Cardiac muscle cell (in vitro differentiated cells and primary cell): ENCODE results near the gene NEO1. TPM values are rescaled to one million over a fixed set of nuclear protein-coding genes. Genes with fewer than 3 reads are reported as not detected.

Experiments used
- DNase-seq, 2 donors: peaks; one replicate each; pipeline versions ENCODE4 v3.0.0 to v3.0.0-alpha.2; 2010 to 2017; ENCODE audit warnings: low read depth in 1 of 2, low spot score in 1 of 2
- H3K27ac ChIP-seq: fragments of 200-600 bp; sonication (generic); 2 replicates; pipeline ENCODE4 v1.5.1; 2016
- H3K27me3 ChIP-seq: fragments of 200-600 bp; sonication (generic); 2 replicates; pipeline ENCODE4 v1.6.0; 2016; ENCODE audit warnings: control low read depth
- H3K36me3 ChIP-seq: fragments of 200-600 bp; sonication (generic); 2 replicates; pipeline ENCODE4 v1.5.1; 2016; ENCODE audit warnings: control low read depth
- H3K4me1 ChIP-seq: fragments of 200-600 bp; sonication (generic); 2 replicates; pipeline ENCODE4 v1.8.1; 2017; ENCODE audit warnings: low read depth, mild to moderate bottlenecking, mixed run types
- H3K4me3 ChIP-seq: fragments of 200-600 bp; sonication (generic); 2 replicates; pipeline ENCODE4 v1.5.1; 2016; ENCODE audit warnings: mild to moderate bottlenecking
- H3K9me3 ChIP-seq: fragments of 200-600 bp; sonication (generic); 2 replicates; pipeline ENCODE4 v1.5.1; 2017; ENCODE audit warnings: low read depth, mild to moderate bottlenecking, control low read depth
- CTCF ChIP-seq: IDR thresholded peaks from 2 replicates; pipeline ENCODE4 v1.5.1; 2012; ENCODE audit warnings: low read depth, mild to moderate bottlenecking, low read length
- polyA plus RNA-seq: library from polyadenylated mRNA; unstranded; fragments of >200 nt; fragmentation: Nextera tagmentation; extraction: Ambion mirVana; gene quantifications from 2 replicates; pipeline ENCODE4 v1.2.1, GENCODE V29; 2016
- total RNA-seq: library from RNA; depleted of rRNA; stranded (reverse); fragments of >200 nt; gene quantifications from 2 replicates; pipeline ENCODE4 v1.2.3, GENCODE V29; 2016

NEO1 gene
- total and polyA plus RNA-seq, 2 experiments from 2014 or later, result 12.9 to 37.4 TPM

DNA sequence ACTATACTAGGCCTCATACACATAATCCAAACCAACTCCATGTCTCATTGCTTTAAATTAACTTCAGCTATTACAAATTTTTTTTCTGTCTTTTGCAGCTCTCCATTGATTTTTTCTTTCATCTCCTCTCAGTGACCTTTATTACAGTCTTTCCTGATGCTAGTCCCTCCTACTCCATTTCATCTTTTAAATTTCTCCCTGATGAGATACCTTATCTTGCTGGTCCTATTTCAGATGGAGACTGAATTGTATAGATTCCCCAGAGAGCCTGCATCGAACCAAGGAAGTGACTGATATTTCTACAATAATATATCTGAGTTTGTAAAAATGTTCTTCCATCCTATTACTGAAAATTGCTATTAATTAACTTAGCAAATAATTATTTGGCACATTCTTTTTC, 45.7 kb upstream of the NEO1 start:
- no peak for TF ChIP-seq CTCF
- Histone ChIP-seq H3K4me1 (peaks cover 5% of the 10 kb centered on the region), H3K9me3 (no peaks in the 10 kb centered on the region), H3K27me3 (no peaks in the 10 kb centered on the region), H3K27ac (no peak overlapping the region), H3K36me3 (no peaks in the 10 kb centered on the region), H3K4me3 (no peak overlapping the region)
- no peak for DNase-seq

DNA sequence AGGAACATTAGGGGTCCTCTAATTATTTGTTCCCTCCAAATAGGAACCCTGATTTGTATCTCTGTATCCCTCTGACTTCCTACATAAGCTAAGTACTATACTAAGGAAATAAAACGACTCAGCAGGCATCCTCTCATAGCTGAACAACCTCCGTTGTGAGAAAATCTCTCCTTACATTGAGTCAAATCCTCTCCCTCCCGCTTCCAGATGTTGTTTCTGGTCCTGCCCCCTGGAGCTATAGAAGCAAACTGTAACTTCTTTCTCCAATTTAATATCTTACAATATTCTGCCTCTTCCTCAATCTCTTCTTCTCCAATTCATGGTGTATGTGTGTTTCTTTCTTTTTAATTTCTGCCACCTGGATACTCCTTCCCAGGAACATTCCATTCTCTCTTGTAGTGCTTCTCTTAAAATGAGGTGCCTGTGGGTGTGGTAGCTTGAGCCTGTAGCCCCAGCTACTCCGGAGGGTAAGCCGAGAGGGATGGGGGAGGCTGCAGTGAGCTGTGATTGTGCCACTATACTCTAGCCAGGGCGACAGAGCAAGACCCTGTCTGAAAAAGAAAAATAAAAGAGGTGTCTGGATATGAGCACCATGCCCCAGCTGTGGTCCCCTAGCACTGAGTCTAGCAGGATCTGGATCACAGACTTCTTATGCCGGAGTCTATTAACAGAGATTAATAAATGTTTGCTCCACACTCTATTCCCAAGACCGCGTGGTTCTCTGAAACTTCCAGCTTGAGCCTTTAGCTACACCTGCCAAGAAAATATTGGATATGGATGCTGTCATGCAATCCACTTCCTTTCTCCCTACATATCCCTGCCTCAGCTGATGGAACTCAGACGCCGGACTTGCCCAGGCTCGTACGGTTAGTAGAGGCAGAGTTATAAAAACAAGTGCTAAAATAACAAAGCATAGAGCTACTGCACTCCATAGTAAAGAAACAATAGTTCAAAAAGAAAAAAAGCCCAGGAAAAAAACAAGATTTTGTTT, 42.9 kb upstream of the NEO1 start:
- Histone ChIP-seq H3K4me1 (peaks cover 5% of the 10 kb centered on the region), H3K27me3 (no peaks in the 10 kb centered on the region), H3K36me3 (no peaks in the 10 kb centered on the region), H3K4me3 (no peak overlapping the region), H3K27ac (no peak overlapping the region), H3K9me3 (no peaks in the 10 kb centered on the region)
- TF ChIP-seq CTCF, result no peak
- DNase-seq, result no peak

GRCh38 chr15:73010154-73011152, 41.8 kb upstream of the NEO1 start:
- Histone ChIP-seq H3K9me3 (no peaks in the 10 kb centered on the region), H3K27ac (no peak overlapping the region), H3K4me1 (peaks cover 5% of the 10 kb centered on the region), H3K4me3 (no peak overlapping the region), H3K36me3 (no peaks in the 10 kb centered on the region), H3K27me3 (no peaks in the 10 kb centered on the region)
- TF ChIP-seq CTCF, result no peak
- no peak for DNase-seq

GRCh38 chr15:73014904-73015303, 37.4 kb upstream of the NEO1 start:
- no peak overlapping the region for H3K4me3 ChIP-seq
- H3K36me3 ChIP-seq, result no peaks in the 10 kb centered on the region
- H3K27me3 ChIP-seq, result no peaks in the 10 kb centered on the region
- no peaks in the 10 kb centered on the region for H3K9me3 ChIP-seq
- H3K27ac ChIP-seq, result no peak overlapping the region
- DNase-seq, result no peak
- no peak for TF ChIP-seq CTCF
- peaks cover 5% of the 10 kb centered on the region for H3K4me1 ChIP-seq

GRCh38 chr15:73015493-73015892, 36.8 kb upstream of the NEO1 start:
- Histone ChIP-seq H3K9me3 (no peaks in the 10 kb centered on the region), H3K36me3 (no peaks in the 10 kb centered on the region), H3K27ac (no peak overlapping the region), H3K4me3 (no peak overlapping the region), H3K4me1 (peaks cover under 1% of the 10 kb centered on the region), H3K27me3 (no peaks in the 10 kb centered on the region)
- DNase-seq, result no peak
- TF ChIP-seq CTCF, result no peak
